Psoas muscle (tissue), 8 donors: ENCODE data around the gene KIAA1217. TPM values are rescaled to one million over a fixed set of nuclear protein-coding genes. Genes with fewer than 3 reads are reported as not detected.

ENCODE experiments used
- ATAC-seq, 4 donors: fragments of 200-7000 bp; cut with Tn5 transposase; one replicate each; pipeline ENCODE4 v1.9.1; 2020; ENCODE audit warnings: moderate library complexity in 3 of 4, mild to moderate bottlenecking in 2 of 4
- DNase-seq, 2 donors: peaks; one replicate each; pipeline ENCODE4 v3.0.0-alpha.2; 2020
- H3K27ac ChIP-seq: fragments of 200-600 bp; one replicate; pipeline ENCODE4 v1.8.0; 2022
- H3K27me3 ChIP-seq, 3 donors: fragments of 200-600 bp in 1 of 3; one replicate each; pipeline versions ENCODE4 v1.6.1 to v1.8.0; 2013 to 2022; ENCODE audit warnings: low read length in 2 of 3, mild to moderate bottlenecking in 2 of 3, moderate library complexity in 1 of 3; ENCODE audit not compliant: insufficient read depth in 3 of 3
- H3K36me3 ChIP-seq, 2 donors: fragments of 200-600 bp in 1 of 2; one replicate each; pipeline versions ENCODE4 v1.6.1 to v1.8.0; 2013 to 2022; ENCODE audit warnings: low read depth in 1 of 2, mild to moderate bottlenecking in 1 of 2, moderate library complexity in 1 of 2; ENCODE audit not compliant: insufficient read depth in 1 of 2
- H3K4me1 ChIP-seq: fragments of 200-600 bp; one replicate; pipeline ENCODE4 v1.8.0; 2022
- H3K4me3 ChIP-seq: fragments of 200-600 bp; one replicate; pipeline ENCODE4 v1.8.0; 2022; ENCODE audit warnings: mild to moderate bottlenecking
- H3K9me3 ChIP-seq: fragments of 200-600 bp; one replicate; pipeline ENCODE4 v1.8.0; 2022
- CTCF ChIP-seq: fragments of 200-600 bp; IDR thresholded peaks from one replicate; pipeline ENCODE4 v1.8.0; 2022; ENCODE audit warnings: antibody characterized with exemption
- WGBS, 3 donors: extraction: QIAGEN DNeasy Blood & Tissue Kit; methylation state at CpG; one replicate each; pipeline versions ENCODE4 v1.1.6 to v1.1.7; 2013; 5-methylcytosine and 5-hydroxymethylcytosine counted together
- intact Hi-C, 2 donors: fragments of 100-400 bp; cut with DNase I; formaldehyde crosslinking; loops; one replicate each; pipeline versions ENCODE4 v1.11.0 to v1.14.2; 2022
- polyA plus RNA-seq, 3 donors: library from polyadenylated mRNA; stranded (reverse); fragments of 200-250 nt; gene quantifications; one replicate each; pipeline ENCODE4 v1.2.3, GENCODE V29; 2013
- total RNA-seq, 4 donors: library from RNA; stranded (reverse); fragmentation: NEBNext Ultra II Directional in 2 of 4; extraction: Animal tissue kit (Norgen Biotek cat#: 25700) in 2 of 4; gene quantifications; one replicate each; pipeline versions ENCODE4 v1.2.1 to v1.2.4, GENCODE V29; 2021 to 2023
- donor health status: healthy with polysubstance abuse.
- donor health status: DM: no; HTN: no; CAD: no; lungs with moderate emphysema.
- donor health status: Bipolar disorder and iron deficiency.
- donor health status: healthy.
- donor health status: DM: yes; HTN: yes; CAD: no.
- donor health status: DM: no; HTN: no; CAD: no.
- donor health status: DM: no; HTN: no; CAD: no.
- donor health status: DM: yes; HTN: yes; CAD: no.

The KIAA1217 gene
- total and polyA plus RNA-seq, 7 donors = 8.9 to 169 (median 65.9) TPM

- no peak for TF ChIP-seq CTCF
- Histone ChIP-seq H3K27me3 (no peaks in the 10 kb centered on the region), H3K4me3 (no peak overlapping the region), H3K36me3 (no peaks in the 10 kb centered on the region), H3K27ac (peak overlapping the region; percentile 54), H3K4me1 (peaks cover 53% of the 10 kb centered on the region), H3K9me3 (no peaks in the 10 kb centered on the region)
- intact Hi-C loops = no loop called here
- WGBS, 3 donors = 34 to 59% (median 37%) methylated on average over 1 of the region's 1 CpG
- DNase-seq (no peak), ATAC-seq (no peak)
Observed at GRCh38 chr10:24339387-24339786, 130.4 kb downstream of the KIAA1217 start.

- no peak for DNase-seq
- no peaks in the 10 kb centered on the region for H3K27me3 ChIP-seq
- no peak overlapping the region for H3K4me3 ChIP-seq
- no peak for TF ChIP-seq CTCF
- H3K27ac ChIP-seq = no peak overlapping the region
- ATAC-seq = no peak
- H3K9me3 ChIP-seq = no peaks in the 10 kb centered on the region
- intact Hi-C loops = no loop called here
- H3K4me1 ChIP-seq = peaks cover 58% of the 10 kb centered on the region
- WGBS, 3 donors = 64 to 82% (median 66%) methylated on average over 6 of the region's 6 CpGs
- no peaks in the 10 kb centered on the region for H3K36me3 ChIP-seq
Observed at GRCh38 chr10:24340446-24340845, 131.5 kb downstream of the KIAA1217 start.

GRCh38 chr10:24340883-24341282, 131.9 kb downstream of the KIAA1217 start:
- intact Hi-C loops = no loop called here
- H3K27me3 ChIP-seq = no peaks in the 10 kb centered on the region
- TF ChIP-seq CTCF = no peak
- peak overlapping the region; percentile 76 for H3K27ac ChIP-seq
- no peaks in the 10 kb centered on the region for H3K9me3 ChIP-seq
- H3K36me3 ChIP-seq = no peaks in the 10 kb centered on the region
- no peak for DNase-seq
- WGBS, 3 donors = 65 to 84% (median 70%) methylated on average over 7 of the region's 7 CpGs
- no peak for ATAC-seq
- no peak overlapping the region for H3K4me3 ChIP-seq
- peaks cover 57% of the 10 kb centered on the region for H3K4me1 ChIP-seq

- ATAC-seq = no peak
- Histone ChIP-seq H3K4me3 (no peak overlapping the region), H3K27me3 (no peaks in the 10 kb centered on the region), H3K36me3 (no peaks in the 10 kb centered on the region), H3K27ac (peak overlapping the region; percentile 76), H3K4me1 (peaks cover 53% of the 10 kb centered on the region), H3K9me3 (no peaks in the 10 kb centered on the region)
- 36 to 61% (median 45%) methylated on average over 4 of the region's 4 CpGs for WGBS, 3 donors
- intact Hi-C loops = no loop called here
- no peak for DNase-seq
- TF ChIP-seq CTCF = no peak
Observed at GRCh38 chr10:24341371-24341770, 132.4 kb downstream of the KIAA1217 start.

GRCh38 chr10:24341897-24342296, 133.0 kb downstream of the KIAA1217 start:
- Histone ChIP-seq H3K36me3 (no peaks in the 10 kb centered on the region), H3K27ac (peak overlapping the region; percentile 76), H3K4me3 (no peak overlapping the region), H3K27me3 (no peaks in the 10 kb centered on the region), H3K9me3 (no peaks in the 10 kb centered on the region), H3K4me1 (peaks cover 56% of the 10 kb centered on the region)
- DNase-seq = no peak
- 41 to 56% (median 50%) methylated on average over 2 of the region's 2 CpGs for WGBS, 3 donors
- no peak for TF ChIP-seq CTCF
- intact Hi-C loops = no loop called here
- peak in 3 of 4 donors; percentile 40 to 71 (median 63) for ATAC-seq
